LHCN-M2 (cell line): ENCODE data around the gene CPNE4. TPM values are rescaled to one million over a fixed set of nuclear protein-coding genes. Genes with fewer than 3 reads are reported as not detected.

ENCODE experiments used
- DNase-seq: peaks from one replicate; pipeline ENCODE4 v3.0.0-alpha.2; 2012; ENCODE audit warnings: low read depth
- total RNA-seq: library from RNA; depleted of rRNA; stranded (reverse); fragments of >200 nt; gene quantifications from 2 replicates; pipeline ENCODE4 v1.2.3, GENCODE V29; 2014

Gene CPNE4
- total RNA-seq, 1 experiment from 2014 or later, result 0.06 TPM

- no peak for DNase-seq
These were observed 299.3 kb downstream of the CPNE4 start for GRCh38 chr3:131735544-131735943.

- no peak for DNase-seq
These were observed 299.7 kb downstream of the CPNE4 start for GRCh38 chr3:131735116-131735515.

- DNase-seq, result no peak
These were observed 301.6 kb downstream of the CPNE4 start for GRCh38 chr3:131733086-131733841.

GRCh38 chr3:131731709-131732108, 303.1 kb downstream of the CPNE4 start:
- no peak for DNase-seq

DNA sequence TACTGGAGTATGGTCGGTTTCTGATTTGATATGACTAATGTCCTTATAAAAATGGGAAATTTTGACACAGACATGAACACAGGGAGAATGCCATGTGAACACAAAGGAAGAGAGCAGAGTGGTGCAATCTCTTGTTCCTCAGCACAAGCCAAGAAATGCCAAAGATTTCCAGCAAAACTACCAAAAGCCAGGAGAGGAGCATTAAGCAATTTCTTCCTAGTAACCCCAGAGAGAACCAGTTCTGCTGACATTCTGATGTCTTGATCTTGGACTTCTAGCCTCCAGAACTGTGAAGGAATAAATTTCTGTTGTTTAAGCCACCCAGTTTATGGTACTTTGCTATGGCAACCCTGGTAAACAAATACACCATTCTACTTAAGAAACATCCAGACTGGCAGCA, 304.2 kb downstream of the CPNE4 start:
- peak; percentile 5 for DNase-seq

GRCh38 chr3:131729643-131730017, 305.2 kb downstream of the CPNE4 start:
- DNase-seq, result no peak

DNA sequence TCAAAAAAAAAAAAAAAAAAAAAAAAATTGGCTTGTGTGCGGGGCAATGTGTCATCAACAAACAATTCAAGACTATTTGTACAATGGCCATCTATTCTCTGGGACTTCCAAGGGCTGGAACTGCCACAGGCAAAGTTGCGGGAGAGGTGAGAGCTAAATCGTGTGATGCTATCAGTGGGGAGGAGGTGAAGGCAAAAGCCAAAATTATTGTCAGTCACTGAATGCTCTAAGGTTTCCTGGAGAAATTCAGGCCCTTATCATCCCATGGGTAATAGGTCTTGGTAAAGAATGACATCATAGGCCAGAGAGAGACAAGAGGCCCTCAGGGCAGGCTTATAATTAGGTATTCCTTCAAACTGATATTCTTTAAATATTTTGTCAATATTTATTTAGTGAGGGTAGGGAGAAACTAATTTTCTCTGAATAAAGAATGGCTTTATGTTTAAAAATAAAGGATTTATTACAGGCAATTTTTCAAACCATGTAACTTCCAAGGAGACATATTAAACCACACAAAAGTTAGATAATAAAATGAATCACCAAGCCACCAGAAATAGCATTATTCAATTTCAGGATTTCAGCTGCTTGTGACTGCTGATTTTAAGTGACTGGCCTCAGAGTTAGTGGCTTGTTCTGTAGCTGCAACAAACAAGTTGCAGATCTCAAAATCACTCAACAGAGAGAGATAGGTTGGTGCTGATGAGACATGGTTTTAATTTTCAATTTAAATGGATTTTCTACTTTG, 305.7 kb downstream of the CPNE4 start:
- DNase-seq, result no peak

DNA sequence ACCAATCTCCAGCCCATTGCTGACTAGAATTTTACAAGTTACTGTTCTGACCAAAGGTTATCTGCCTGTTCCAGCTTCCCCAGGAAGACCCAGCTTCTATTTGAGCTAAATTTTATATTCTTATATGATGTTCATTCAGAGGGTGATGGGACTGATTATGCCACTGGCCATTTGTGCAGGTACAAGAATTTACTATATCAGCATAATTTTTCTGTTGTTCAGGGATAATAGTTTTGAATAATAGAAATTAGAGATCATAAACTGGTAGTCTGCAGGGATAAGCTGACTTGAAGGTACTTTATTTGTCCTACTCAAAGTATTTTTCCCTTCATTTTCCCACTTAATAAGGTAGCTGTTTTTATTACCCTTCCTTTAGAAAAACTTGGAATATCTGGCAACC, 309.4 kb downstream of the CPNE4 start:
- DNase-seq, result no peak

DNA sequence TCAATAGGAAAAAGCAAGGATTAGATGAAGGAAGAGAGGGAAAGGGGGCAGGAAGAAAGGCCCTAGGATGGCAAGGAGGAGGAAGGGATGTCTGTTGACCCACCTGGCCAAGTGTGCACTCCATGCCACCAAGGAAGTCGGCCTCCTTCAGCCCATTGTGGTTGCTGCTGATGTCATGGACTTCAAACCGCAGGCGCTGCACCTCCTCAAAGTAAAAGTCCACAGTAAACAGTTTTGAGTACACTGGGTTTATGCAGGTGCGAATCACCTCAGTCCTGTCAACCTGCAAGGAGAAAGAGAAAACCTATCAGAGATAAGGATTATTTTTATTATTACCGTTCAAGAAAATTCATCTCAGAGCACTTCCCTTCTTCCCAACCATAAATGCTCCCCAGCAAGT, 311.5 kb downstream of the CPNE4 start:
- DNase-seq, result no peak

GRCh38 chr3:131717493-131717892, 317.3 kb downstream of the CPNE4 start:
- DNase-seq, result no peak

DNA sequence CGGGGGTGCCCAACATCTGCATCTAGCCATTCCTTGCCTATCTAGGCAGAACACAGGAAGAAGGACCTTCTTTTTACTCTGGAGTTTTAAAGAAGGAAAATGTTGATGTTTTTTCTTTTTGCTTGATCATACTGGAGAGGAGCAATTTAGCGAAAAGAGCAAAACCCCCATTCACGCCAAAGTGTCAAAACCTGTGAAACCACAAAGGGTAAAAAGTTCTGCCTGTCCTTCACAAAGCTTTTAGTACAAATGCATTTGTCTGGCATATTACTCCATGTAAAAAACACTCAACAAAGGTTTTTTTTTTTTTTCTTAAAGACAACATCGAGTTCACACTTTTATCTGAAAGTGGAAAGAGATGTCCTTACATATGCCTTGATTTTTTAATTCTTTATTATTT, 317.9 kb downstream of the CPNE4 start:
- DNase-seq, result no peak

- DNase-seq, result no peak
These were observed 318.8 kb downstream of the CPNE4 start for GRCh38 chr3:131716007-131716406.

- no peak for DNase-seq
These were observed 320.1 kb downstream of the CPNE4 start for GRCh38 chr3:131714585-131715220.

DNA sequence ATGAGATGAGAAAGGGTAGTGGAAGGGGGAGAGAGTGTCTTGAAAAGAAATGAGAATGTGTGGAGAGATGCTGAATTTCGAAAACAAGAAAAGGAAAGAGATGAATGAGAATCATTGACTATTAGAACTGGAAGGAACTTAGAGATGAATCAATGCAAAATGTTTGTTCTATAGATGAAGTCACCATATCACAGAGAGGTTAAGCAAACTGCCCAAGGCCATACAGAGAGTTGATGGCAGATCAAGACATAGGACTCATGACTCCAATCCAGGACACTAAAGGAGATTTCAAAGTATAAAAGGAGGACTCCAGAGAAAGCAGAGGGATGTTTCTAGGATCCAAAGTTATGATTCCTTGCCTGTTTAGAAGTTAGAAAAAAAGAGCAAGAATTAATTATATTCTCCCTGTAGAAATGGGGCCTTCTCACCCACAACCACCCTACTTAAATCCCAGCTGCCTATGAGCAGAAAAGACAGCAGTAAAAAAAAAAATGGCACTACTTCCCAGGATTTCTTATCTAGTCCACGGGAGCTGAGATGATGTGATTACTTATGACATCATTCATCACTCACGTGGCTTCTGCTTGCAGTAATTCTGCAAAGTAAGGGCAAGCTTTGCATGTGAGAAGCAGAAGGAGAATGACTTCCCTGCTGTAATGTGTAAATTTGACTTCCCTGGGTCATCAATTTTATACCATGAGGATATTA, 321.2 kb downstream of the CPNE4 start:
- DNase-seq, result no peak

- DNase-seq, result no peak
These were observed 322.2 kb downstream of the CPNE4 start for GRCh38 chr3:131712662-131713061.

GRCh38 chr3:131711114-131711768, 323.6 kb downstream of the CPNE4 start:
- DNase-seq, result no peak

DNA sequence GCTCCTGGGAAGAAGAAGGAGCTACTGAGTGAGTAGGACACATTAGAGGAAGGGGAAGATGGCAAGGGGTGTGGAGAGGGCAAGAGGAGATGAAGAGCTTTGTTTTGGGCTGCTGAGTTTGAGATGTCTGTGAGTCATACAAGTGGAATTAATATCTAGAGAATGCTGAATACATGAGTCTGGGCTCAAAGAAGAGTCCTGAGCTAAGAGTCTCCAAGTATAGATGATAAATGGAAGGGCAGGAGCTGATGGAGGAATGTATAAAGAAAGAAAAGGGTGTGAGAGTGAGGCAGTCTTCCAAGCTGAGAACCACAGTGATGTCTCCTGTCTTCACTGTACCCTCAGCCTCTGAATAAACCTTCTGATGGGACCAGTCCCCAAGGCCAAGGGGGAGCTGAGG, 326.6 kb downstream of the CPNE4 start:
- DNase-seq, result no peak

GRCh38 chr3:131705558-131706051, 329.2 kb downstream of the CPNE4 start:
- no peak for DNase-seq

DNA sequence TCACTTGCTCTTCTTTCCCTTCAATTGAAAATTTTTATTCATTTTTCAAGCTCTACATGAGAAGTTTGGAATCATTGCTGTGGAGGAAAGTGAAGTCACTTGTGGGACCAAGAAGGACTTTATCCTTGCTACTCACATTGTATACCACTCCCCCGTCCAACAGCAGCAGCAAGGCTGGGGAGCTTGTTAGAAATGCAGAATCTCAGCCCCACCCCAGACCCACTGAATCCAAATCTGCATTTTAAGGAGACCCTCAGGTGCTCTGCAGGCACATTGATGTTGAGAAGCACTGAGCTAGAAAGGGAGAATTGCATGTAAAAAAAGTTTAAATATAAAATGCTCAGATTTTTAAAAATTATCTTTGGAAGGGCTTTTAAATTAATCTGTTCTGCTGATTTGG, 329.7 kb downstream of the CPNE4 start:
- DNase-seq, result no peak

DNA sequence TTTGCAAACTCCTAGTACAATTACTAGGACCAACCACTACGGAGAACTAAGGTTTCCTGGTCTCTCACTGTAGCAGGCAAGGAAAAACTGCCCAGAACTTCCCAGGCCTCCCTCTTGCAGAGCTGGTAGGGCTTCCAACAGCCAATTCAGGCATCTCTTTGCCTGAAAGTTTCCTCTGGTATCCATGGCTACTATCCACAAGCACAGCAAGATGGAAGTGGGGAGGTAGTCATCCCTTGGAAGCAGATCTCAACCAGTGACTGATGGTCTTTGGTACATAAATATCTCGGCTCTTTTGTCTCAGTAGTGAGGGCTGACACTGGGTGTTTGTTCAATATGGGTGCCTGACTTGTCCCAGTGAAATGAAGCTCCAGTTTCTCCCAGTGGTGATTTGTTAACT, 330.7 kb downstream of the CPNE4 start:
- DNase-seq, result no peak

DNA sequence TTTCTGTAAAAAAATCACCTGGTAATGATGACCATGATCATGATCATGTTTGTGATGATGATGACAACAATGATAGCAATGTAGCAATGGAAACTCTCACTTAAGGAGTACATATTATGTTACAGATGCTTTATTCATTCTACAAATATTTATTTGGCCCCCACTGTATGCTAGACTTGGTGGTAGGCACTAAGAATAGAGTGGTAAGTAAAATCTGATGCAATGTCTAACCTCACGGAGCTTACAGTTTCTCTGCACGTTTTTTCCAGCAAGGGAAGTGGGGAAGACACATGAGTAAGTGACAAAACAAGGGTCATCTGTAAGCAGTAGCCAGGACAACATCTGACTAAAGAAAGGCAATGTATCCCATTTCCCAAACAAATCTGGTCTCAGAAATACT, 332.7 kb downstream of the CPNE4 start:
- DNase-seq, result peak; percentile 19
